Body of pancreas (tissue), 4 donors: ENCODE data around the gene CNTN2.

Source experiments
- CTCF ChIP-seq, 7 experiments: fragments of 450-650 bp in 4 of 7; fragments of 200-600 bp in 3 of 7; sonication (generic) in 3 of 7; IDR thresholded peaks; one replicate each; pipeline ENCODE4 v1.5.1; 2016 to 2019; ENCODE audit warnings: antibody characterized with exemption in 7 of 7
- POLR2A ChIP-seq, 3 donors: fragments of 450-650 bp; IDR thresholded peaks; one replicate each; pipeline ENCODE4 v1.6.1; 2016; ENCODE audit warnings: antibody characterized with exemption in 3 of 3, mild to moderate bottlenecking in 2 of 3

DNA sequence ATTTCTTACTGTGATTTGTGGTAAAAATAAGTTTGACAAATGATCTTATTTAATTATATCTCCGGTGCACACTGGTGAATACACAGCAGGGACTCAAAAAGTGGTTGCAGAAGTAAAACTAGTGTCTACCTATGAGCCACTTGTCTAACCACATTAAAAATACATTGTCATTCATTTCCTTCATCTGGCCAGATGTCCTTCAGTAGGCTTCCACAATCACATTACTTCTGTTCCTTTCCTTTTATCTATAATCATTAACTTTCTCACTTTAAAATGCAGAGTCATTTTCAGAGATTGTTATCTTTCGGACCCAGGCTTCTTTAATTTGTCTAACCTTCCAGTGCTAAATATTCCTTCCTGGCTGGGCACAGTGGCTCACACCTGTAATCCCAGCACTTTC is 75.7 kb downstream of the CNTN2 start:
- TF ChIP-seq POLR2A (IDR thresholded peaks at IDR 0.05) (no peak), CTCF (IDR thresholded peaks at IDR 0.05) (no peak)
